ENCODE results near the gene REV3L. TPM values are rescaled to one million over a fixed set of nuclear protein-coding genes. Genes with fewer than 3 reads are reported as not detected.

REV3L gene
- total and polyA plus RNA-seq, 2 of the 8 experiments (the other 6 are each of a cell fraction or from before 2014, with no cell fraction given) = 2.1 to 6.6 TPM

GRCh38 chr6:111414373-111414772 is 68.6 kb downstream of the REV3L start:
- no peak overlapping the region for H3K18ac ChIP-seq (ENCODE audit: extremely low read depth, low read length)
- no peak overlapping the region for H3K9ac ChIP-seq (replicated peaks in 1 of 4; ENCODE audit: extremely low read depth in 1 of 4, low read depth in 3 of 4, low read length in 3 of 4)
- no peak overlapping the region for H4K91ac ChIP-seq (replicated peaks; ENCODE audit: insufficient read length, low read length)
- no peaks in the 10 kb centered on the region for H3K27me3 ChIP-seq (replicated peaks in 1 of 4; ENCODE audit: control insufficient read depth in 3 of 4, extremely low read depth in 1 of 4, insufficient read depth in 3 of 4, low read length in 3 of 4)
- H3K4me1 ChIP-seq (replicated peaks in 1 of 4; ENCODE audit: control insufficient read depth in 3 of 4, insufficient read depth in 4 of 4, low read length in 3 of 4) = no peaks in the 10 kb centered on the region
- H2AK5ac ChIP-seq (ENCODE audit: low read depth, low read length) = no peak overlapping the region
- H3K14ac ChIP-seq (ENCODE audit: insufficient read length) = no peak overlapping the region
- no peak overlapping the region for H4K8ac ChIP-seq (ENCODE audit: extremely low read depth, insufficient read depth, low read length)
- H3K9me3 ChIP-seq (ENCODE audit: insufficient read depth in 2 of 2, low read depth in 1 of 2, low read length in 1 of 2) = no peaks in the 10 kb centered on the region
- H2BK20ac ChIP-seq (ENCODE audit: low read length) = no peak overlapping the region
- no peak overlapping the region for H4K5ac ChIP-seq (ENCODE audit: insufficient read length, low read depth, low read length)
- DNase-seq (ENCODE audit: low read depth in 1 of 2, low spot score in 2 of 2) = no peak
- no peak for FAIRE-seq
- ChIA-PET CTCF (ENCODE audit: partially characterized antibody) (interaction anchor here (0.7 kb wide), 1 partner anchor 31 kb away, joined by 4 read pairs; no protein-coding TSS in a partner anchor), POLR2A (ENCODE audit: partially characterized antibody) (no interaction called here)
- no peak overlapping the region for H3K56ac ChIP-seq (replicated peaks; ENCODE audit: insufficient read length, low read depth, low read length)
- H2BK12ac ChIP-seq (ENCODE audit: low read depth, low read length) = no peak overlapping the region
- no peaks in the 10 kb centered on the region for H3K79me2 ChIP-seq (ENCODE audit: control insufficient read depth in 1 of 2, insufficient read depth in 2 of 2, low read length in 2 of 2)
- no peak overlapping the region for H3K27ac ChIP-seq (ENCODE audit: low read depth, low read length)
- no peaks in the 10 kb centered on the region for H3K36me3 ChIP-seq (ENCODE audit: control insufficient read depth in 2 of 4, insufficient read depth in 4 of 4, low read length in 3 of 4)
- H3K23ac ChIP-seq (ENCODE audit: insufficient read length) = no peak overlapping the region
- no peak overlapping the region for H2AFZ ChIP-seq (ENCODE audit: low read length)
- H2BK5ac ChIP-seq (ENCODE audit: low read depth, low read length) = no peak overlapping the region
- H4K20me1 ChIP-seq (replicated peaks in 1 of 2; ENCODE audit: control insufficient read depth in 1 of 2, insufficient read depth in 2 of 2, low read length in 2 of 2) = peaks cover 2 to 3% of the 10 kb centered on the region in 2 experiments
- no peak overlapping the region for H3K4me3 ChIP-seq (ENCODE audit: extremely low read depth in 1 of 4, insufficient read depth in 2 of 4, low read depth in 3 of 4, low read length in 4 of 4)
- no peaks in the 10 kb centered on the region; the same call in 1 of the 2 replicates for H3K23me2 ChIP-seq (ENCODE audit: low read depth, low read length)
- no peaks in the 10 kb centered on the region for H3K79me1 ChIP-seq (ENCODE audit: low read depth, low read length)
- H2BK120ac ChIP-seq (replicated peaks; ENCODE audit: low read depth, low read length) = no peak overlapping the region
- no peak overlapping the region for H3K4ac ChIP-seq (replicated peaks; ENCODE audit: insufficient read length, low read depth, low read length)
- 100% methylated on average over 1 of the region's 1 CpG; no CpG with 5 or more reads in 1 of the 2 experiments for WGBS, 2 experiments (ENCODE audit: extremely low coverage in 1 of 2, insufficient coverage in 1 of 2, insufficient read length in 1 of 2, insufficient replicate concordance in 2 of 2, low coverage in 1 of 2, low lambda C conversion rate in 2 of 2, missing lambda C conversion rate in 1 of 2)
- no peak overlapping the region for H2BK15ac ChIP-seq (ENCODE audit: low read length)
- H3K4me2 ChIP-seq (ENCODE audit: insufficient read depth in 1 of 2, low read depth in 2 of 2, low read length in 2 of 2) = no peak overlapping the region
- no peak for TF ChIP-seq RAD21 (IDR thresholded peaks at IDR 0.05 in 1 of 2, conservative IDR thresholded peaks at IDR 0.05 in 1 of 2; ENCODE audit: low read depth in 2 of 2, low read length in 2 of 2)
- no peak for TF ChIP-seq POU5F1 (IDR thresholded peaks at IDR 0.05; ENCODE audit: low read depth, low read length)
- TF ChIP-seq CEBPB (IDR thresholded peaks at IDR 0.05; ENCODE audit: low read depth, low read length) = no peak
- no peak for TF ChIP-seq CTBP2 (IDR thresholded peaks at IDR 0.05; ENCODE audit: borderline replicate concordance, insufficient read depth, insufficient read length, low read length)
- no peak for TF ChIP-seq GTF2F1 (IDR thresholded peaks at IDR 0.05; ENCODE audit: borderline replicate concordance, low read depth, low read length)
- TF ChIP-seq SRF (IDR thresholded peaks at IDR 0.05; ENCODE audit: low read depth, low read length) = no peak
- TF ChIP-seq KDM5A (IDR thresholded peaks at IDR 0.05; ENCODE audit: low read length) = no peak
- no peak for TF ChIP-seq BRCA1 (IDR thresholded peaks at IDR 0.05; ENCODE audit: low read depth, low read length)
- no peak for TF ChIP-seq CREB1 (IDR thresholded peaks at IDR 0.05)
- TF ChIP-seq TAF7 (optimal IDR thresholded peaks at IDR 0.05; ENCODE audit: borderline replicate concordance, low read depth, low read length) = no peak
- TF ChIP-seq HDAC2 (IDR thresholded peaks at IDR 0.05; ENCODE audit: borderline replicate concordance in 1 of 2, low read depth in 2 of 2, low read length in 2 of 2) = no peak
- TF ChIP-seq GABPA (IDR thresholded peaks at IDR 0.05; ENCODE audit: borderline replicate concordance, insufficient read depth, low read length) = no peak
- TF ChIP-seq PHF8 (conservative IDR thresholded peaks at IDR 0.05; ENCODE audit: low read depth, low read length) = no peak
- no peak for TF ChIP-seq SP4 (IDR thresholded peaks at IDR 0.05; ENCODE audit: low read length)
- TF ChIP-seq CHD2 (IDR thresholded peaks at IDR 0.05; ENCODE audit: low read length) = no peak

Data from H1 (cell line).